ENCODE data around the gene AATF.

GRCh38 chr17:36946726-36947091, 2.0 kb upstream of the AATF start:
- TF ChIP-seq GATA2 (IDR thresholded peaks at IDR 0.05; ENCODE audit: low read depth, low read length) (no peak), GATA3 (IDR thresholded peaks at IDR 0.05; ENCODE audit: low read depth, low read length) (no peak)

All from SH-SY5Y (cell line).